Right cardiac atrium (tissue), 5 donors: ENCODE results near the gene TMCO4. TPM values are rescaled to one million over a fixed set of nuclear protein-coding genes. Genes with fewer than 3 reads are reported as not detected.
A peak's percentile ranks its signal among the peaks of the same experiment; 100 is the strongest.
"Not testable (repeated sequence)": the region's sequence is repeated elsewhere in the genome, so short reads cannot be mapped to it uniquely, and the experiment has no call there.

Experiments
- ATAC-seq, 2 donors: fragments of 200-7000 bp; cut with Tn5 transposase; one replicate each; pipeline versions ENCODE4 v1.8.0 to v1.9.1; 2020; ENCODE audit warnings: moderate library complexity in 2 of 2, mild to moderate bottlenecking in 1 of 2
- DNase-seq, 3 donors: peaks; one replicate each; pipeline ENCODE4 v3.0.0-alpha.2; 2020
- H3K27ac ChIP-seq: one replicate; pipeline ENCODE4 v1.5.1; 2013; ENCODE audit warnings: mild to moderate bottlenecking, low read length, control low read depth, moderate library complexity
- H3K27me3 ChIP-seq: one replicate; pipeline ENCODE4 v1.6.1; 2013; ENCODE audit not compliant: control insufficient read depth, insufficient read depth
- H3K4me1 ChIP-seq: one replicate; pipeline ENCODE4 v1.6.1; 2013; ENCODE audit warnings: low read length; ENCODE audit not compliant: control insufficient read depth, insufficient read depth
- H3K4me3 ChIP-seq: one replicate; pipeline ENCODE4 v1.5.1; 2013; ENCODE audit warnings: low read length, control low read depth
- H3K9me3 ChIP-seq: one replicate; pipeline ENCODE4 v1.6.1; 2013; ENCODE audit warnings: low read length; ENCODE audit not compliant: control insufficient read depth
- WGBS: extraction: QIAGEN DNeasy Blood & Tissue Kit; methylation state at CpG from one replicate; pipeline ENCODE4 v1.1.7; 2013; 5-methylcytosine and 5-hydroxymethylcytosine counted together
- intact Hi-C, 4 donors: fragments of 100-400 bp; cut with DNase I; formaldehyde crosslinking; loops; one replicate each; pipeline versions ENCODE4 v1.11.0 to v1.14.0; 2022 to 2023
- polyA plus RNA-seq: library from polyadenylated mRNA; stranded (reverse); fragments of 200-250 nt; gene quantifications from one replicate; pipeline ENCODE4 v1.2.3, GENCODE V29; 2013
- total RNA-seq, 4 donors: library from RNA; stranded (reverse); fragmentation: NEBNext Ultra II Directional; extraction: Animal tissue kit (Norgen Biotek cat#: 25700); gene quantifications; one replicate each; pipeline ENCODE4 v1.2.1, GENCODE V29; 2021
- donor health status: healthy with polysubstance abuse.
- donor health status: DM: no; HTN: yes; CAD: no.
- donor health status: DM: no; HTN: no; CAD: no.
- donor health status: DM: no; HTN: yes; CAD: no; lungs with severe emphysema.
- donor health status: DM: yes; HTN: yes; CAD: no.

Gene TMCO4
- total and polyA plus RNA-seq, 5 donors: 8.4 to 11.5 (median 10.7) TPM

DNA sequence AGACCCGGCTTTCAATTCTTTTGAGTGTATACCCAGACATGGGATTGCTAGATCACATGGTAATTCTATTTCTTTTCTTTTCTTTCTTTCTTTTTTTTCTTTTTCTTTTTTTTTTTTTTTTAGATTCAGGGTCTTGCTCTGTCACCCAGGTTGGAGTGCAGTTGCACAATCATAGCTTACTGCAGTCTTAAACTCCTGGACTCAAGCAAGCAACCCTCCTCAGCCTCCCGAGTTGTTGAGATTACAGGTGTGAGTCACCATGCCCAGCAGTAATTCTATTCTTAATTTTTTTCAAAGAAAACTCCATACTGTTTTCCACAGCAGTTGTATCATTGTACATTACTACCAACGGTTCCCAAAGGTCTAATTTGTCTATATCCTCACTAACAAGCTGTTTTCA lies 28.8 kb upstream of the TMCO4 start:
- Histone ChIP-seq H3K4me3 (no peak overlapping the region), H3K27ac (no peak overlapping the region), H3K4me1 (no peaks in the 10 kb centered on the region), H3K27me3 (no peaks in the 10 kb centered on the region), H3K9me3 (no peaks in the 10 kb centered on the region)
- intact Hi-C loops: no loop called here
- DNase-seq (no peak), ATAC-seq (no peak)
- 81% methylated on average over 3 of the region's 3 CpGs for WGBS

DNA sequence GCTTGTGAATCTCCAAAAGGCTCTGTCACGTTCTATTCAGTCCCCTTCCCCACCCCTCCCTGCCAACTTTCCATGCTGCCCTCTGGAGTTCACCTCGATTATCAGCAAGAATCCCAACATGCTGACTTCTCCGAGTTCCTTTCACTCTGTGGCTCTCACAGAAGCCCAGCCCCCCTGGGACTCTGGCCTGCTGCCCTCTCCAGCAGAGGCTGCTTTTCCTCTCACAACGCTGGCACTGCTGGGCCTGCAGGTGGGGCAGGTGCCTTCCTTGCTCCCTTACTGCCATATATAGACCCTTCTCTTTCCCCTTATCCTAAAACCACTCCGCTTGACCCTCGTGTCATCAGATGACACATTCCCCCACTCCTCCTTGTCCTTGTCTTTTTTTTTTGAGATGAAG lies 25.6 kb upstream of the TMCO4 start:
- Histone ChIP-seq H3K27ac (no peak overlapping the region), H3K4me1 (no peaks in the 10 kb centered on the region), H3K27me3 (no peaks in the 10 kb centered on the region), H3K9me3 (no peaks in the 10 kb centered on the region), H3K4me3 (no peak overlapping the region)
- DNase-seq: no peak
- WGBS: 28% methylated on average over 6 of the region's 6 CpGs
- intact Hi-C loops: no loop called here
- no peak for ATAC-seq

- intact Hi-C loops: no loop called here
- H3K27ac ChIP-seq: no peak overlapping the region
- H3K4me3 ChIP-seq: no peak overlapping the region
- H3K27me3 ChIP-seq: no peaks in the 10 kb centered on the region
- H3K9me3 ChIP-seq: no peaks in the 10 kb centered on the region
- WGBS: 64% methylated on average over 4 of the region's 4 CpGs
- H3K4me1 ChIP-seq: no peaks in the 10 kb centered on the region
- ATAC-seq (no peak), DNase-seq (no peak)
Measured at GRCh38 chr1:19824541-19824940, 24.8 kb upstream of the TMCO4 start.

GRCh38 chr1:19824036-19824435 lies 24.3 kb upstream of the TMCO4 start:
- Histone ChIP-seq H3K27ac (no peak overlapping the region), H3K4me3 (no peak overlapping the region), H3K4me1 (no peaks in the 10 kb centered on the region), H3K27me3 (no peaks in the 10 kb centered on the region), H3K9me3 (no peaks in the 10 kb centered on the region)
- WGBS: 88% methylated on average over 5 of the region's 5 CpGs
- no peak for DNase-seq
- no peak for ATAC-seq
- intact Hi-C loops: no loop called here

- Histone ChIP-seq H3K27ac (no peak overlapping the region), H3K9me3 (no peaks in the 10 kb centered on the region), H3K4me1 (no peaks in the 10 kb centered on the region), H3K4me3 (no peak overlapping the region), H3K27me3 (no peaks in the 10 kb centered on the region)
- WGBS: 62% methylated on average over 5 of the region's 5 CpGs
- intact Hi-C loops: no loop called here
- DNase-seq (no peak), ATAC-seq (no peak)
Measured at GRCh38 chr1:19819701-19820100, 20.0 kb upstream of the TMCO4 start.

- 85% methylated on average over 3 of the region's 3 CpGs for WGBS
- ATAC-seq (no peak), DNase-seq (no peak)
- H3K27ac ChIP-seq: no peak overlapping the region
- intact Hi-C loops: no loop called here
- no peaks in the 10 kb centered on the region for H3K27me3 ChIP-seq
- no peak overlapping the region for H3K4me3 ChIP-seq
- H3K9me3 ChIP-seq: no peaks in the 10 kb centered on the region
- H3K4me1 ChIP-seq: no peaks in the 10 kb centered on the region
Measured at GRCh38 chr1:19818324-19818723, 18.6 kb upstream of the TMCO4 start.

DNA sequence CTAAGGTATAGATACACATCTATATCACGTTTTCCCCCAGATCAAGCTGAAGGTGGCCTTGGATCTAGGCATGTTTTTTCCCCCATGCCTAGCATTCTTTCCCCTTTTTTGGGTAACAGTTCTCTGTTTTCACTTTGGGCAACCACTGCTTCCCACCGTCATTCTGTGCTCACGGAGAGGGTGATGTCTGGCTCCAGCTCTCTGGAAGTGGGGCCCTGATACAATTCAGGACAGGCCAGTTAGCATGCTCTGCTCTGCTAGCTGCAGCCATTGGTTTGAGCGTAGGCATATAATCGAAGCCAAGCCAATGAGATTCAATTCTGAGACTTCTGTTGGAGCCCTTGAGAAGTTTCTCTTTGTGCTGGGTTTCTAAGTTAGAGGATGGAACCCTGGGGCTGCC lies 17.4 kb upstream of the TMCO4 start:
- WGBS: 68% methylated on average over 5 of the region's 5 CpGs
- Histone ChIP-seq H3K27ac (no peak overlapping the region), H3K27me3 (no peaks in the 10 kb centered on the region), H3K4me3 (no peak overlapping the region), H3K9me3 (no peaks in the 10 kb centered on the region), H3K4me1 (peaks cover 2% of the 10 kb centered on the region)
- ATAC-seq: no peak
- intact Hi-C loops: no loop called here
- no peak for DNase-seq

DNA sequence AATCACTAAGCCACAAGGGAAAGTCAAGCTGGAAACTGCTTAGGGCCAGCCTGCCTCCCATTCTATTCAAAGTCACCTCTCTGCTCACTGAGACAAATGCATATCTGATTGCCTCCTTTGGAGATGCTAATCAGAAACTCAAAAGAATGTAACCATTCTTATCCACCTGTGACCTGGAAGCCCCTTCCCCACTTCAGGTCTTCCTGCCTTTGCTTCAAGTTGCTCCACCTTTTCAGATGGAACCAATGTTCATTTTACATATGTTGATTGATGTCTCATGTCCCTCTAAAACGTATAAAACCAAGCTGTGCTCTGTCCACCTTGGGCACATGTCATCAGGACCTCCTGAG lies 17.0 kb upstream of the TMCO4 start:
- WGBS: 39% methylated on average over 1 of the region's 1 CpG
- H3K27ac ChIP-seq, H3K9me3 ChIP-seq, H3K4me3 ChIP-seq, ATAC-seq, DNase-seq, H3K4me1 ChIP-seq, intact Hi-C loops, H3K27me3 ChIP-seq: not testable (repeated sequence)

DNA sequence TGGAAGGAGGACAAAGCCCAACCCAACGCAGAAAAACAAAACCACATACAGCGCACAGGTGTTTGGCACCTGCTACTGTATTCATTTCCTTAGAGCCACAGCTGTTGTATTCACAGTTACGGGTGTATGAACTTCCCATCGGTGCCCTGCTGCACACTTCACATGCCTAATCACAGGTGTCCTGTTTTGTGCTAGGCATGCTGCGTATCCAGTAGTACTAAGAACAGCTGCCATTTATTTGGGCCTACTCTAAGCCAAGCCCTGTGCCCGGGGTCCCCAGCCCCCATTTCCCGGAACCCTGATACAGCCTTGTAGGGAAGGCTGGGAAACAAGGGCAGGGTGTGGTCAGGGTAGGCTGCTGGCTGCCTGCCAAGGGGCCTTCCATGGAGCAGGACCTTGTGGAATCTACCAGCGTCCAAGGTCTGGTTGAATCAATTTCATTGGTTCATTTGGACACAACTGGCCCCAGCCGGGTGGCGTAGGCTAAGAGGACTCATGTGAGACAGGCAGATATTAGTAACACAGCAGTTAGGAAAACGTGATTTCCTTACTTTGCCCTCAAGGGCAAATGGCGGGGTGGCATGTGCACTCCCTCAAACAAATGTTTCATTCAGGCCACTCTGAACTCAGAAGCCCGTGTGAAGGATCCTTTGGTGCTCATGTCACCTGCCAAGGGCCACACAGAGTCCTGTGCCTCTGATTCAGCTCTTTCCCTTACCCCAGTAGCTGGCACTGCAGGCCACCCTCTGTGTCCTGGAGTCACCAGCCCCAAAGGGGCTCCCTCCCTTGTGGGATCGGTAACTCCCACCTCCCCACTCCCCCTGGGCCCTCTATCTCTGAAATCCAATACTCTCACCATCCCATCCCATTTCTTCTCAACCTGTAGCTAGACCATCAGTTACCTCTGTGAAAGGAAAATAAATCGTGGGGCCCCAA lies 16.4 kb upstream of the TMCO4 start:
- Histone ChIP-seq H3K4me3 (no peak overlapping the region), H3K27me3 (no peaks in the 10 kb centered on the region), H3K4me1 (peaks cover 2% of the 10 kb centered on the region), H3K27ac (no peak overlapping the region), H3K9me3 (no peaks in the 10 kb centered on the region)
- intact Hi-C loops: no loop called here
- no peak for DNase-seq
- peak in 1 of 2 donors; percentile 12 for ATAC-seq
- 76% methylated on average over 15 of the region's 15 CpGs for WGBS

- Histone ChIP-seq H3K27ac (no peak within 1 kb of the TSS), H3K4me3 (no peak within 1 kb of the TSS), H3K27me3 (no peaks in the 10 kb centered on the region), H3K9me3 (no peaks in the 10 kb centered on the region), H3K4me1 (peaks cover 2% of the 10 kb centered on the region)
- 82% methylated on average over 22 of the region's 22 CpGs for WGBS
- intact Hi-C loops: no loop called here
- DNase-seq (no peak), ATAC-seq (peak; percentile 24 to 37)
Measured at GRCh38 chr1:19814681-19815503, 15.2 kb upstream of the TMCO4 start, which contains the start of gene RNF186. RNF186 (minus strand) TSS chr1:19815283; CDS start chr1:19815101, 182 bp downstream.

DNA sequence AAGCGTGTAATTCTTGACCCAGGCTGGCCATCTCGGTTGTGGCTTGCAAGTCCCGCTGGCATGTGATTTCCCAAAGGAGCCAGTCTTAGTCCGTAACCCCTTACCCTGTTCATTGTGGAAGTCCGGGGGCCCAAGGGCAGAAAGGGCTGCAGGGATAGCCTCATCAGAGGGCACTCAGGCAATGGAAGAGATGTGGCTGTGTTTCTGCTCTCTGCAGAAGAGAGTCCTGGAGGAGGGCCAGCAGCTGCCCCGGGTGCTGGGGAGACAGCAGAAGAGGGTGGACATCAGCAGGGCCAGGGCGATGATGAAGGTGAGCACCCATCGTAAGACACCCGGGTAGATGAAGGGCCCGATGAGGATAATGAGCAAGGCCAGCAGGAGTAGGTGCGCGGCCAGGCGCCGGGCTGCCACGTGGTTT lies 14.5 kb upstream of the TMCO4 start:
- intact Hi-C loops: no loop called here
- no peaks in the 10 kb centered on the region for H3K9me3 ChIP-seq
- 83% methylated on average over 15 of the region's 15 CpGs for WGBS
- DNase-seq (no peak), ATAC-seq (no peak)
- H3K4me3 ChIP-seq: no peak overlapping the region
- H3K4me1 ChIP-seq: peaks cover 2% of the 10 kb centered on the region
- H3K27me3 ChIP-seq: no peaks in the 10 kb centered on the region
- H3K27ac ChIP-seq: no peak overlapping the region
